CD4-positive, CD25-positive, alpha-beta regulatory T cell (primary cell): Measurements from ENCODE around the gene SCD5. TPM values are rescaled to one million over a fixed set of nuclear protein-coding genes. Genes with fewer than 3 reads are reported as not detected.

Experiments used
- ATAC-seq, 2 donors: fragments of 150-1000 bp; cut with Tn5 transposase; one replicate each; pipeline ENCODE4 v1.10.0; 2021; ENCODE audit warnings: low read depth in 2 of 2, moderate number of reproducible peaks in 2 of 2, moderate library complexity in 1 of 2
- DNase-seq, 3 donors: peaks; one replicate each; pipeline versions ENCODE4 v3.0.0 to v3.0.0-alpha.2; 2012 to 2022; ENCODE audit warnings: mixed read lengths in 1 of 3
- H3K27ac ChIP-seq: one replicate; pipeline ENCODE4 v1.7.0; 2013; ENCODE audit warnings: mild to moderate bottlenecking, low read length; ENCODE audit not compliant: insufficient read depth, poor library complexity, severe bottlenecking
- H3K27me3 ChIP-seq: one replicate; pipeline ENCODE4 v1.7.0; 2013; ENCODE audit warnings: low read length; ENCODE audit not compliant: control insufficient read depth, insufficient read depth
- H3K36me3 ChIP-seq: one replicate; pipeline ENCODE4 v1.7.0; 2013; ENCODE audit warnings: mild to moderate bottlenecking, low read length, moderate library complexity; ENCODE audit not compliant: control insufficient read depth, insufficient read depth
- H3K4me1 ChIP-seq: 2 replicates; pipeline ENCODE4 v1.7.0; 2013; ENCODE audit warnings: mild to moderate bottlenecking, low read length; ENCODE audit not compliant: insufficient read depth, control insufficient read depth, poor library complexity, severe bottlenecking
- H3K4me3 ChIP-seq: one replicate; pipeline ENCODE4 v1.7.0; 2013; ENCODE audit warnings: low read depth, mild to moderate bottlenecking, low read length, moderate library complexity
- H3K9me3 ChIP-seq, 2 experiments: 1 replicate in 1 of 2; 2 replicates in 1 of 2; pipeline ENCODE4 v1.7.0; 2013; ENCODE audit warnings: low read length in 2 of 2, mild to moderate bottlenecking in 1 of 2, moderate library complexity in 1 of 2; ENCODE audit not compliant: control insufficient read depth in 2 of 2
- H3K27ac Mint-ChIP-seq, 3 donors: one replicate each; pipeline ENCODE4 v1.8.0; 2020 to 2022; ENCODE audit warnings: mild to moderate bottlenecking in 3 of 3, mixed read lengths in 3 of 3, moderate library complexity in 2 of 3
- H3K27me3 Mint-ChIP-seq: one replicate; pipeline ENCODE4 v1.8.0; 2022; ENCODE audit warnings: mild to moderate bottlenecking, mixed read lengths
- H3K36me3 Mint-ChIP-seq: one replicate; pipeline ENCODE4 v1.8.0; 2020; ENCODE audit warnings: mixed read lengths
- H3K4me1 Mint-ChIP-seq, 4 donors: one replicate each; pipeline ENCODE4 v1.8.0; 2020 to 2022; ENCODE audit warnings: mixed read lengths in 4 of 4, mild to moderate bottlenecking in 1 of 4
- H3K4me3 Mint-ChIP-seq, 4 donors: one replicate each; pipeline ENCODE4 v1.8.0; 2020 to 2022; ENCODE audit warnings: mild to moderate bottlenecking in 4 of 4, mixed read lengths in 4 of 4, moderate library complexity in 3 of 4
- H3K9me3 Mint-ChIP-seq, 7 donors: one replicate each; pipeline ENCODE4 v1.8.0; 2020 to 2022; ENCODE audit warnings: mixed read lengths in 7 of 7, mild to moderate bottlenecking in 3 of 7, moderate library complexity in 2 of 7
- polyA plus RNA-seq, 4 donors: library from polyadenylated mRNA; unstranded; fragments of 300-500 nt; fragmentation: Illumina TruSeq; gene quantifications; one replicate each; pipeline ENCODE4 v1.2.3, GENCODE V29; 2021
- total RNA-seq: library from RNA; stranded (reverse); gene quantifications from one replicate; pipeline ENCODE4 v1.2.3, GENCODE V29; 2022

SCD5 gene
- total and polyA plus RNA-seq, 5 donors from 2014 or later: 0.12 to 0.14 TPM; not detected in 3

GRCh38 chr4:82613121-82613520, 185.5 kb downstream of the SCD5 start:
- no peak overlapping the region for H3K27ac Mint-ChIP-seq
- no peaks in the 10 kb centered on the region for H3K9me3 ChIP-seq
- ATAC-seq (no peak), DNase-seq (no peak)
- no peaks in the 10 kb centered on the region for H3K36me3 ChIP-seq
- no peaks in the 10 kb centered on the region for H3K36me3 Mint-ChIP-seq
- no peak overlapping the region for H3K27ac ChIP-seq
- H3K4me3 Mint-ChIP-seq: no peak overlapping the region
- H3K27me3 Mint-ChIP-seq: peaks cover 5% of the 10 kb centered on the region
- no peaks in the 10 kb centered on the region for H3K4me1 Mint-ChIP-seq
- H3K27me3 ChIP-seq: peaks cover 2% of the 10 kb centered on the region
- no peak overlapping the region for H3K4me3 ChIP-seq
- H3K9me3 Mint-ChIP-seq: no peaks in the 10 kb centered on the region
- no peaks in the 10 kb centered on the region for H3K4me1 ChIP-seq

DNA sequence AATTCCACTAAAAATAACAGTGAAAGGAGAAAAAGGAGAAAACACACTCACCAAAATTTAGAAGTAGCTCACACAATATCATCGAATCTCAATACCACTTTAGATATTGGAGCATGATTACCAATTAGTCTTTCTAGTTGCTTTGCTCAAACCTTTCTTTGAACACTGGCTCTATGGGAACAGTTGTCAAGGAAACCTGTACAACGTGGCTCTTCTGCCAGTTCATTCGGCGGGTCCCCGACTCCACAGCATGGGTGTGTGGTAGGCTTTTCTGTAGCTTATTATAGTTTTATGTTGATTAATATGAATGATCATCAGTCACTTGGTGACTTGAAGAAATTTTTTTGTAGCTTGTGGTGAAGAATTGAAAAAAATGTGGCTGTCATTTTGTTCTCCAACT, 186.6 kb downstream of the SCD5 start:
- Histone ChIP-seq H3K27ac (no peak overlapping the region), H3K9me3 (no peaks in the 10 kb centered on the region), H3K27me3 (peaks cover 2% of the 10 kb centered on the region), H3K4me3 (no peak overlapping the region), H3K36me3 (no peaks in the 10 kb centered on the region), H3K4me1 (no peaks in the 10 kb centered on the region)
- DNase-seq (no peak), ATAC-seq (no peak)
- Mint-ChIP-seq H3K36me3 (no peaks in the 10 kb centered on the region), H3K4me1 (no peaks in the 10 kb centered on the region), H3K9me3 (no peaks in the 10 kb centered on the region), H3K27me3 (peaks cover 5% of the 10 kb centered on the region), H3K4me3 (no peak overlapping the region), H3K27ac (no peak overlapping the region)

- no peak overlapping the region for H3K27ac ChIP-seq
- no peak overlapping the region for H3K27ac Mint-ChIP-seq
- H3K4me3 Mint-ChIP-seq: no peak overlapping the region
- ATAC-seq (no peak), DNase-seq (no peak)
- H3K4me1 ChIP-seq: no peaks in the 10 kb centered on the region
- H3K27me3 Mint-ChIP-seq: peaks cover 5% of the 10 kb centered on the region
- H3K9me3 ChIP-seq: no peaks in the 10 kb centered on the region
- H3K36me3 ChIP-seq: no peaks in the 10 kb centered on the region
- H3K4me3 ChIP-seq: no peak overlapping the region
- H3K36me3 Mint-ChIP-seq: no peaks in the 10 kb centered on the region
- peaks cover under 1% of the 10 kb centered on the region for H3K27me3 ChIP-seq
- H3K4me1 Mint-ChIP-seq: no peaks in the 10 kb centered on the region
- H3K9me3 Mint-ChIP-seq: no peaks in the 10 kb centered on the region
Measured at GRCh38 chr4:82611527-82611926, 187.1 kb downstream of the SCD5 start.

GRCh38 chr4:82610041-82610440, 188.6 kb downstream of the SCD5 start:
- Histone ChIP-seq H3K4me3 (no peak overlapping the region), H3K9me3 (no peaks in the 10 kb centered on the region), H3K4me1 (no peaks in the 10 kb centered on the region), H3K27ac (no peak overlapping the region), H3K27me3 (no peaks in the 10 kb centered on the region), H3K36me3 (no peaks in the 10 kb centered on the region)
- H3K9me3 Mint-ChIP-seq: no peaks in the 10 kb centered on the region
- DNase-seq (no peak), ATAC-seq (no peak)
- H3K27ac Mint-ChIP-seq: no peak overlapping the region
- H3K36me3 Mint-ChIP-seq: no peaks in the 10 kb centered on the region
- no peaks in the 10 kb centered on the region for H3K4me1 Mint-ChIP-seq
- H3K27me3 Mint-ChIP-seq: peaks cover 5% of the 10 kb centered on the region
- no peak overlapping the region for H3K4me3 Mint-ChIP-seq

DNA sequence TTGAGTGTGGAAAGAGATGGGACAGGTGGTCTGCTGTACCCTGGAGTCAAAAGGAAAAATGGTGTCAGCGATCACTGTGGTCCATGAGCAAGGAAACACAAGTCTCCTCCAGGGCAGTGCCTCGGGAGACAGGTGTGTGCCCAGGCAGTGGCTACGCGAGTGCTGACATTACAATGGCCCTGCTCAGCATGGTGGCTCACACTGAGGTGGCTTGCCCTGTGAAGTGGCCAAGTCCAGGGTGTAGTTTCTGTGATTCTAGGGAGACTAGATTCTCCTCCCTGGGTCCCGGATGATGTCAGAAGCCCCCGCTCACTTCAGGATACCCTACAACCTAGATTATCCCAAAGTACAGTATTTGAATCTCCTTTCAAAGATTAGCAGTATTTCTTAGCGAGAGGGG, 192.0 kb downstream of the SCD5 start:
- H3K9me3 ChIP-seq: no peaks in the 10 kb centered on the region
- Mint-ChIP-seq H3K27ac (no peak overlapping the region), H3K9me3 (peaks cover 0 to 1% (median 0%) of the 10 kb centered on the region in 7 donors)

DNA sequence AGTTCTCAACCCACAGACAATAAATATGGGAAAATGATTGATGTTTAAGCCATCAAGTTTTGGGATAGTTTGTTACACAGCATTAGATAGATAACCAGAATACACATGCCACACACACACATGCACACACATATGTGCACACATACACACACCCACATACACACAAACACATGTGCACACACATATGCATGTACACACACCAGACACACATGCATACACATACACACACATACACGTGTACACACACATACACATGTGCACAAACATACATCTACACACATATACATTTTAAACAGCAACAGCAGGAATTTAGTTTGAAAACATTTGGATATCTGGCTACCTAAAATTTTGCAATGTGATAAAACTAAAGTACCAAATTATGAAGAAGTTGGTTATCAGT, 194.1 kb downstream of the SCD5 start:
- H3K9me3 Mint-ChIP-seq: peaks cover 0 to 1% (median 0%) of the 10 kb centered on the region in 7 donors
- H3K4me3 Mint-ChIP-seq: no peak overlapping the region
- H3K27me3 Mint-ChIP-seq: peaks cover 10% of the 10 kb centered on the region
- Histone ChIP-seq H3K4me3 (no peak overlapping the region), H3K27ac (no peak overlapping the region), H3K4me1 (no peaks in the 10 kb centered on the region), H3K36me3 (no peaks in the 10 kb centered on the region), H3K9me3 (no peaks in the 10 kb centered on the region), H3K27me3 (peaks cover 4% of the 10 kb centered on the region)
- H3K4me1 Mint-ChIP-seq: no peaks in the 10 kb centered on the region
- DNase-seq (no peak), ATAC-seq (no peak)
- no peak overlapping the region for H3K27ac Mint-ChIP-seq
- no peaks in the 10 kb centered on the region for H3K36me3 Mint-ChIP-seq

More for the DNA sequence above, 192.0 kb downstream of the SCD5 start:
- H3K4me1 Mint-ChIP-seq: no peaks in the 10 kb centered on the region
- ATAC-seq (no peak), DNase-seq (no peak)
- no peak overlapping the region for H3K4me3 ChIP-seq
- no peak overlapping the region for H3K27ac ChIP-seq
- H3K36me3 ChIP-seq: no peaks in the 10 kb centered on the region
- peaks cover 4% of the 10 kb centered on the region for H3K27me3 ChIP-seq
- H3K27me3 Mint-ChIP-seq: peaks cover 10% of the 10 kb centered on the region
- H3K4me3 Mint-ChIP-seq: no peak overlapping the region
- no peaks in the 10 kb centered on the region for H3K4me1 ChIP-seq
- H3K36me3 Mint-ChIP-seq: no peaks in the 10 kb centered on the region

DNA sequence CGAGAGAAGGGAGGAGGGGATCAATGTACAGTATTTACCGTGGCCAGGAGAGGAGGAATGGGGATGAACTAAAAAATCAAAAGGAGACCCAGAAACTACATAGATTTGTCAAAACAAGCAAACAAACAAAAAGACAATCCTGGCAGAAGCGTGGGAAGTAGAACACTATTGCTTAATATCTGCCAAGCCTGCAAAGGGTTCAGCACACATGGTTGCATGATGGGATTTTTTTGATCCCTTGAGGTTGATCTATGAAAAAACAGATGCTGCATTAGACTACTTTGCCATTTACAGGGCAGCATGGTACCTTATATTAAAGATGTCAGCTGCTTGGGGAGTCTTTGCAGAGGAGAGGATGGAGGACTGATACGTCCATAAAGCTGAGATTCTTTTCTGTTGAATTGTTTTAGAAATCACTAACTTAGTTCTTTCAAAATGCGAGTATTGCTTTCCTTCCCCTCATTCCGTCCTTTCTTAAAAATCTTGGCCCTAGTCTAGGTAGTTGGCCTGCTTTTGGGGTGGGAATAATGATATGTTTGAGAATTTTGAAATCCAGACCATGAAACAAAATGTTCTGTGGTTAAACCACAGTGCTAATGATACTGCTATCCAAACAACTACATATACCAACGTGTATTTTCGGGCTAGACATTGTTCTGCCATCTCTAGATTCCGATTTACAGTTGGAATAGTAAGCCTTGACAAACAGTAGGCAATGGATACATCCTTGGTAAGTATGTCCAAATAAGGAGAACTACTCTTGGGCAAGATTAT, 197.2 kb downstream of the SCD5 start:
- Mint-ChIP-seq H3K9me3 (peaks cover 0 to 1% (median 0%) of the 10 kb centered on the region in 7 donors), H3K27me3 (peaks cover 10% of the 10 kb centered on the region), H3K4me3 (no peak overlapping the region), H3K4me1 (no peaks in the 10 kb centered on the region), H3K27ac (no peak overlapping the region), H3K36me3 (no peaks in the 10 kb centered on the region)
- no peak overlapping the region for H3K4me3 ChIP-seq
- H3K36me3 ChIP-seq: no peaks in the 10 kb centered on the region
- ATAC-seq (no peak), DNase-seq (no peak)
- no peaks in the 10 kb centered on the region for H3K4me1 ChIP-seq
- H3K27ac ChIP-seq: no peak overlapping the region
- peaks cover 4% of the 10 kb centered on the region for H3K27me3 ChIP-seq
- H3K9me3 ChIP-seq: no peaks in the 10 kb centered on the region

- Mint-ChIP-seq H3K4me1 (no peaks in the 10 kb centered on the region), H3K36me3 (no peaks in the 10 kb centered on the region), H3K4me3 (no peak overlapping the region), H3K27me3 (peaks cover 10% of the 10 kb centered on the region), H3K9me3 (peaks cover 0 to 1% (median 0%) of the 10 kb centered on the region in 7 donors), H3K27ac (no peak overlapping the region)
- no peaks in the 10 kb centered on the region for H3K36me3 ChIP-seq
- peaks cover 4% of the 10 kb centered on the region for H3K27me3 ChIP-seq
- no peaks in the 10 kb centered on the region for H3K4me1 ChIP-seq
- DNase-seq (no peak), ATAC-seq (no peak)
- no peak overlapping the region for H3K27ac ChIP-seq
- no peaks in the 10 kb centered on the region for H3K9me3 ChIP-seq
- no peak overlapping the region for H3K4me3 ChIP-seq
Measured at GRCh38 chr4:82599336-82599735, 199.3 kb downstream of the SCD5 start.
